Fibroblast of pulmonary artery (primary cell): ENCODE measurements around the gene ATP6V1G2.

ENCODE experiments used
- DNase-seq: peaks from one replicate; pipeline ENCODE4 v3.0.0-alpha.2; 2010; ENCODE audit warnings: low read depth
- H3K4me3 ChIP-seq: replicated peaks from 2 replicates; pipeline ENCODE4 v1.5.1; 2011; ENCODE audit warnings: low read depth, mild to moderate bottlenecking, control low read depth, low read length, moderate library complexity
- TF ChIP-seq, protein P1 (sequence below): IDR thresholded peaks from 2 replicates; pipeline ENCODE4 v1.5.1; 2011; ENCODE audit warnings: mild to moderate bottlenecking, control low read depth, low read length, inconsistent platforms; ENCODE audit errors: missing control alignments

The ATP6V1G2 gene

DNA sequence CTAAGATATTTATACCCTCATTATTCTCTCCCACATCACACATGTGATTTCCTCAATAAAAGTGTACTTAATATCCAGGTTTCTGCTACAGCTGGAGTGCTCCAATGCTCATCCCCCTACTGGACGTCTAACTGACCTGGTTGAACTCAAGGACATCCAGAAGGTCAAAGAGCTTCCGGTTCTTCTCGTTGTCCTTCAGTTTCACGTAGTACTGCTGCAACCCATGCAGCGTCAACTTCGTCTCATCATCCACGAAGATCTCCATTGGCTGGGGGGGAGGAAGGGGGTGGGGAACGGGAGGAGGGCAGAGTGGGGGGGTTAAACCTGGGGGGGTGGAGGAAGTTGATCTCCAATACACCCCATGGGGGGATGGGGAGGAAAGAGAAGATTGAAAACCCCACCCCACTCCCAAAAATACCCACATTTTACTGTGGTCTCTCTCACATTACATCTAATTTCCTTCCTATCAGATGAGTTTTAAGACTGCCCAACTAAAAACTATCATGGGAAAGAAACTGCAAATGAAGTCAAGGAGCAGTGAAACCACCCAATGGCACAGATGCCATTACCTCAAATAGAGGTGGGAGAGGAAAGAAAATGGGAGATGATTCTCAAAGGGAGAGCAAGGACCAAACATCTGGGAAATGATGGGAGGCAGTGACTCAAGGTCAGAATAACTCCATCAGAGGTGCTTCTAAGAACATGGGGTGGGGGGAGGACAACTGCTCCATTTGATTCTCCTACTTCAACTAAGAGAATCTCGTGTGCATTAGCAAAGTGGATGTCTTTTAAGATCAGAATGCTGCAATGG is 13.6 kb downstream of the ATP6V1G2 start:
- DNase-seq: no peak
- H3K4me3 ChIP-seq: no peak overlapping the region
- TF ChIP-seq, protein P1, sequence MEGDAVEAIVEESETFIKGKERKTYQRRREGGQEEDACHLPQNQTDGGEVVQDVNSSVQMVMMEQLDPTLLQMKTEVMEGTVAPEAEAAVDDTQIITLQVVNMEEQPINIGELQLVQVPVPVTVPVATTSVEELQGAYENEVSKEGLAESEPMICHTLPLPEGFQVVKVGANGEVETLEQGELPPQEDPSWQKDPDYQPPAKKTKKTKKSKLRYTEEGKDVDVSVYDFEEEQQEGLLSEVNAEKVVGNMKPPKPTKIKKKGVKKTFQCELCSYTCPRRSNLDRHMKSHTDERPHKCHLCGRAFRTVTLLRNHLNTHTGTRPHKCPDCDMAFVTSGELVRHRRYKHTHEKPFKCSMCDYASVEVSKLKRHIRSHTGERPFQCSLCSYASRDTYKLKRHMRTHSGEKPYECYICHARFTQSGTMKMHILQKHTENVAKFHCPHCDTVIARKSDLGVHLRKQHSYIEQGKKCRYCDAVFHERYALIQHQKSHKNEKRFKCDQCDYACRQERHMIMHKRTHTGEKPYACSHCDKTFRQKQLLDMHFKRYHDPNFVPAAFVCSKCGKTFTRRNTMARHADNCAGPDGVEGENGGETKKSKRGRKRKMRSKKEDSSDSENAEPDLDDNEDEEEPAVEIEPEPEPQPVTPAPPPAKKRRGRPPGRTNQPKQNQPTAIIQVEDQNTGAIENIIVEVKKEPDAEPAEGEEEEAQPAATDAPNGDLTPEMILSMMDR: no peak

DNA sequence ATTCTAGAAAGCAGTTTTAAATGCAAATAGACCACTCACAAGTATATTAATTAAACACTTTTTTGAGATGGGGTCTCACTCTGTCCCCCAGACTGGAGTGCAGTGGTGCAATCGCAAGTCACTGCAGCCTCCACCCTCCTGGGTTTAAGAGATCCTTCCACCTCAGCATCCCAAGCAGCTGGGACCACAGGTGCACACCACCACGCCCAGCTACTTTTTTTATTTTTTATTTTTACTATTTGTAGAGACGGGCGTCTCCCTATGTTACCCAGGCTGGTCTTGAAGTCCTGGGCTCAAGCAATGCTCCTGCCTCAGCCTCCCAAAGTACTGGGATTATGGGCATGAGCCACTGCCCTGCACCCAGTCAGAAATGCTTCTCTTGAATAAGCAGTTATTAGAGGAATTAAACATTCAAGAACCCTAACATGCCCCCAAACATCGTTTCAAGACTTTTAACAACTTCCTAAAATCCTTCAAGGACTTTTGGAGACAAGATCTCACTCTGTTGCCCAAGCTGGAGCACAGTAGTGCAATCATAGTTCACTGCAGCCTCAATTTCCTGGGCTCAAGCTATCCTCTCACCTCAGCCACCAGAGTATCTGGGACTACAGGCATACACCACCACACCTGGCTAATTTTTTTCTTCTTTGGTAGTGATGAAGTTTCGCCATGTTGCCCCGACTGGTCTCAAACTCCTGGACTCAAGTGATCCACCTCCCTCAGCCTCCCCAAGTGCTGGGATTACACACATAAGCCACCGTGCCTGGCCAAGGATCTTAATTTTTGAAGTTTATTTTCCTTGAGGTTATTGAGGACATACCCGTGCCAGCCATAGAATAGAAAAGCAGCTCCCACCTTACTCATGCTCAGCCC is 14.4 kb downstream of the ATP6V1G2 start:
- TF ChIP-seq, protein P1: no peak
- DNase-seq: no peak
- no peak overlapping the region for H3K4me3 ChIP-seq

DNA sequence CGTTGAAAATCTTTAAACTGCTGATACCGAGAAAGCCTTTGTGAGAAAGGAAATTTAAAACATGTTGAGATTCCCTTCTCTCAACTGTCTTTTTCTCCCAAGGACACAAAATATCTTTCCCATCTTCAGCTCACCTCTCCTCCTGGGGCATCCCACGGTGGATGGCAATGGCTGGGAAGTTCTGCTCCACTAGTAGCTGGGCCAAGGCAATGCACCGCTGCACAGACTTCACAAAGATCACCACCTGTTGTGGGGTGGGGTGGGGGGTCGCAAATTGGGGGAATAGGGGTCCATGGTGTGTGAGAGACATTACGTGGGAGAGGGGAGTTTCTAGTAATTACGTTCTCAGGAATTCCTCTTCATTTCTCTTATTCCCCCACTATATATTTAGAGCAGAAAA is 15.2 kb downstream of the ATP6V1G2 start:
- no peak for DNase-seq
- TF ChIP-seq, protein P1: no peak
- H3K4me3 ChIP-seq: no peak overlapping the region

DNA sequence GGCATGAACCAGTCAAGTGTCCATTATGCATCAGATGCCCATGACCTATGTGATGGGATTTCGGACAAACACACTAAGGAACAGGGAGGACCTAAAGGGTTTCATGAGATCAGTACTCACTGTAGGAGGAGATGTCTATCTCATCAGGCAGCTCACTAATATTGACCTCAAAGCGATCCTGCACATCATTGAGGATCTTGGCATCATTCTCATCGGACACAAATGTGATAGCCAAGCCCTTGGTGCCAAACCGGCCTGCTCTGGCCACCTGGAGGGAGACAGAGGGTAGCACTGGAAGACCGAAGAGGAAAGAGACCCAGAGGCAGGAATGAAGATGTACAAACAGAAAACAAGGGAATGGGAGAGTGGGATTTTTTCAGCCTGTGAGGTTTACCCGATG is 15.7 kb downstream of the ATP6V1G2 start:
- no peak for DNase-seq
- no peak overlapping the region for H3K4me3 ChIP-seq
- TF ChIP-seq, protein P1: no peak

DNA sequence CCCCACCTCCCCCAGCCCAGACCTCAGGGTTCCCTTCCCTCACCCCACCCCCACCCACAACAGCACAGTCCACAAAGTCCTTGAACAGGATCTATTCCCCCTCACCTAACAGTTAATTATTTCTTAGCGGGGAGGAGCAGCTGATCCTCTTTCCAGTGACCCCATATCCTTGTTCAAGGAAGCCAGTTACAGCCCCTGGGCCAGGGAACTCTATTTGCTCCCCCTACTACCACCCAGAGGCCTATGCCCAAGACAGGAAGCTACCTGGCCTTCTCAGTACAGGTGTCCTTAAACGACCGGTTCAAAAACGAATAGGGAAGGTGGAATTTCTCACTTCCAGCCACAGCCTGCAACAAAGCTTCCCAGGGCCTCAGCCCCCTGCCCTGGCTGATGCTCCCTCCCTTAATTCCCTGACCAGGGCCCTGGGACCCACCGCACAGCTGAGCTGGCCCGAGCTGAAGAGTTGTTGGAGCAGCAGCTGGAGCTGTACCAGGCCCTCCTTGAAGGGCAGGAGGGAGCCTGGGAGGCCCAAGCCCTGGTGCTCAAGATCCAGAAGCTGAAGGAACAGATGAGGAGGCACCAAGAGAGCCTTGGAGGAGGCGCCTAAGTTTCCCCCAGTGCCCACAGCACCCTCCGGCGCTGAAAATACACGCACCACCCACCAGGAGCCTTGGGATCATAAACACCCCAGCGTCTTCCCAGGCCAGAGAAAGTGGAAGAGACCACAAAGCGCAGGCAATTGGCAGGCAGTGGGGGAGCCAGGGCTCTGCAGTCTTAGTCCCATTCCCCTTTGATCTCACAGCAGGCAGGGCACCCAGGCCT is 16.9 kb downstream of the ATP6V1G2 start:
- H3K4me3 ChIP-seq: no peak overlapping the region
- DNase-seq: no peak
- TF ChIP-seq, protein P1: no peak

DNA sequence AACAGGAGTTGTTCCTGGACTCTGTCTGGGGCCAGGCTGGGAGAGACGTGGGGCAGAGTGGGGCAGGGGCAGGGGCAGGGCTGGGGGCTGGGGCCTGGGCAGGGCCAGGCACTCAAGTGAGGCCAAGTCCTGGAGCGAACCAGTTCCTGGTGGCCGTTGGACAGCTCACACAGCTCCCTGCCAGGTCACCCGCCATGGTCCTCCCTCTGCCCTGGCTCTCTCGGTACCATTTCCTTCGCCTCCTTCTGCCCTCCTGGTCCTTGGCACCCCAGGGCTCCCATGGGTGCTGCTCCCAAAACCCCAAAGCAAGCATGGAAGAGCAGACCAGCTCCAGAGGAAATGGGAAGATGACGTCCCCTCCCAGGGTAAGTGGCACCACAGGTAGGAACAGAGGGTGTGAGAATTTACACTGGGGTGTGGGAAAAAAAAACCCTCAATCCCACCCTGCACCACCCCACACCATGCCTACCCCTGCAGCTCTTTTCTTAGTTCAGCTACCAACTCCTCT is 17.5 kb downstream of the ATP6V1G2 start, which contains the start of gene MCCD1:
MCCD1 (plus strand) TSS at position 142 of the 508 bp plus-strand sequence; CDS start at position 195, 53 bp downstream.
- no peak for DNase-seq
- TF ChIP-seq, protein P1: no peak

More for the DNA sequence above, 17.5 kb downstream of the ATP6V1G2 start, which contains the start of gene MCCD1:
- no peak within 1 kb of the TSS for H3K4me3 ChIP-seq
